RWPE2 (cell line): ENCODE results near the gene SPATA19.

ENCODE experiments used
- ATAC-seq: fragments of 200-7000 bp; cut with Tn5 transposase; 3 replicates; pipeline ENCODE4 v1.9.1; 2021; ENCODE audit warnings: low read depth
- DNase-seq: peaks from one replicate; pipeline ENCODE4 v3.0.0-alpha.2; 2020; ENCODE audit warnings: low spot score
- H3K27ac ChIP-seq: fragments of 450-650 bp; 2 replicates; pipeline ENCODE4 v1.5.1; 2017; ENCODE audit warnings: mild to moderate bottlenecking; ENCODE audit not compliant: poor library complexity, severe bottlenecking
- H3K27me3 ChIP-seq: fragments of 250-450 bp; sonication (Bioruptor Pico); 2 replicates; pipeline ENCODE4 v1.5.1; 2021; ENCODE audit warnings: mild to moderate bottlenecking, moderate library complexity; ENCODE audit not compliant: insufficient read depth, poor library complexity, severe bottlenecking
- H3K36me3 ChIP-seq: fragments of 250-450 bp; sonication (Bioruptor Pico); 2 replicates; pipeline ENCODE4 v1.5.1; 2020; ENCODE audit warnings: low read depth, mild to moderate bottlenecking, moderate library complexity
- H3K4me1 ChIP-seq: fragments of 250-450 bp; sonication (Bioruptor Pico); 2 replicates; pipeline ENCODE4 v1.5.1; 2021; ENCODE audit warnings: mild to moderate bottlenecking, moderate library complexity; ENCODE audit not compliant: insufficient read depth, poor library complexity, severe bottlenecking
- H3K4me3 ChIP-seq: fragments of 250-450 bp; sonication (Bioruptor Pico); 2 replicates; pipeline ENCODE4 v1.5.1; 2021; ENCODE audit warnings: mild to moderate bottlenecking, moderate library complexity; ENCODE audit not compliant: severe bottlenecking
- H3K9me3 ChIP-seq: fragments of 250-450 bp; sonication (Bioruptor Pico); 2 replicates; pipeline ENCODE4 v1.5.1; 2021; ENCODE audit warnings: mild to moderate bottlenecking, moderate library complexity; ENCODE audit not compliant: severe bottlenecking
- CTCF ChIP-seq: fragments of 450-650 bp; IDR thresholded peaks from one replicate; pipeline ENCODE4 v1.5.1; 2017; ENCODE audit warnings: mild to moderate bottlenecking, moderate library complexity; ENCODE audit not compliant: poor library complexity, severe bottlenecking

The SPATA19 gene

DNA sequence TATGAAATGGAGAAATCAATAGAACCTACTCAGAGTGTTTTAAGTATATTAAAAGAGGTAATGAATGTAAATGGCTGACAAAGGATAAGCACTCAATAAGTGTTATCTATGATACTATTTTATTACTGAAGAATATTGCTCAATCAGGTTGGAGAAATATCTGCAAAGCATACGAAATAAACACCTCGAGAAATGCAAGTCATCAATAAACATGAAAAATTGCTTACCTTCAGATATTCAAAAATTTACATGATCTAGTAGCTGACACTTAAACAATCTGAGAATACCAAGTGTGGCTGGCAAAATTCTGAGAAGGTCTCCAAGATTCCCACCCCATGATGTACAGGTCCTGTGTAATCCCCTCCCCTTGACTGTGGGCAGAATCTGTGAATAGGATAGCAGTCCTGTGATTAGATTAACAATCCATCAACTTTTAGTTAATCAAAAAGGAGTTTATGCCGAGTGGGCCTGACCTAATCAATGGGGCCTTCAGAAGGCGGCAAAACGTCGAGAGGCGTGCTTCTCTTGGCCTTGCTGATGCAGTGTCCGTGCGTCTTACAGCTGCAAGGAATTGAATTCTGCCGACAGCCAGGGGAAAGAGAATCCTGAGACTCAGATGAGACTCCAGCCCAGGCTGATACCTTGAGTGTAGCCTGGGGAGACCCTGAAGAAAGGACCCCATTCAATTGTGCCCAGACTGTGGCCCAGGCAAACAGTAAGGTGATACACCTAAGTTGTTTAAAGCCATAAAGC is 49.1 kb downstream of the SPATA19 start:
- no peak overlapping the region for H3K4me3 ChIP-seq
- H3K4me1 ChIP-seq, result no peaks in the 10 kb centered on the region
- no peaks in the 10 kb centered on the region for H3K9me3 ChIP-seq
- H3K27ac ChIP-seq, result no peak overlapping the region
- ATAC-seq (no peak), DNase-seq (no peak)
- no peak for TF ChIP-seq CTCF
- H3K36me3 ChIP-seq, result no peaks in the 10 kb centered on the region
- H3K27me3 ChIP-seq, result no peaks in the 10 kb centered on the region

DNA sequence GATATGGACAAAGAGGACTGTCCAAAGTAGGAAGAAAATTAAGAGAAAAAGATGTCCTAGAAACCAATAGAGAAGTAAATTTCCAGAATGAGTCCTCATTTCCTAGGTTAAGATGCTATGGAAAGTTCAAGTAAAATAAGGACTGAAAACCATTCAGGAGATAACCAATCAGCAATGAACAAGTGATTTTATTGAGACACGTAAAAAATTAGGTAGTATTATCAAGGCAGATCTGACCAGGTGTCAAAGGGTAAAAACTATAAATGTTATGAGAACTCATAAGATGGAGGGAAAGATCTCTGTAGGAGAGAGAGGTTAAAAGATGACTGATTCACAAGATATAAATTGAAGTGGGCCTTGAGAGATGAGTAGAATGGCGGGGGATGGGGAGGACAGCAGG is 50.2 kb downstream of the SPATA19 start:
- H3K27ac ChIP-seq, result no peak overlapping the region
- no peaks in the 10 kb centered on the region for H3K9me3 ChIP-seq
- H3K4me1 ChIP-seq, result no peaks in the 10 kb centered on the region
- no peaks in the 10 kb centered on the region for H3K36me3 ChIP-seq
- H3K27me3 ChIP-seq, result no peaks in the 10 kb centered on the region
- DNase-seq, result no peak
- ATAC-seq, result no peak
- no peak for TF ChIP-seq CTCF
- no peak overlapping the region for H3K4me3 ChIP-seq

GRCh38 chr11:133794205-133794604 is 51.1 kb downstream of the SPATA19 start:
- Histone ChIP-seq H3K4me1 (no peaks in the 10 kb centered on the region), H3K27ac (no peak overlapping the region), H3K4me3 (no peak overlapping the region), H3K27me3 (no peaks in the 10 kb centered on the region), H3K9me3 (no peaks in the 10 kb centered on the region), H3K36me3 (no peaks in the 10 kb centered on the region)
- DNase-seq, result no peak
- no peak for TF ChIP-seq CTCF
- ATAC-seq, result no peak

- ATAC-seq, result no peak
- Histone ChIP-seq H3K9me3 (no peaks in the 10 kb centered on the region), H3K4me3 (no peak overlapping the region), H3K27ac (no peak overlapping the region), H3K36me3 (no peaks in the 10 kb centered on the region), H3K4me1 (no peaks in the 10 kb centered on the region), H3K27me3 (peaks cover 7% of the 10 kb centered on the region)
- TF ChIP-seq CTCF, result no peak
- DNase-seq, result no peak
Observed at GRCh38 chr11:133793271-133794035, 51.9 kb downstream of the SPATA19 start.

DNA sequence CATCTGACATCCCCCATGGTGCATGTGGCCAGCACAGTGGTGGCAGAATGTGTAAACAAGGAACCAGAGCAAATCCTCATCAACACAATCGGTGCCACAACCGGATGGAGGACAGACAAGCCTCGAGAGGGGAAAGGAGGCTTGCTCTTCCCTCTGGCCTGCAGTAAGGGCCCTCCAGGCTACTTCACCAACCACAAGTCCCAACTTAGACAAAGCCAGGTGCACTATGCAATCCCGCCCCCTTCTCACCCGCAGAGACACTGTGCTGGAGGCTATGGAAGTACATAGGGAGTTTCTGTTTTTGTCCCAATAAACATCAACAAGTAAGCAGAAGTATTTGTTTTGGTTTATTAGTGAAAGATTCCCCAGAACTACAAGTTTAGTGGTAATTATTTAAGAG is 54.3 kb downstream of the SPATA19 start:
- H3K27me3 ChIP-seq, result peaks cover 21% of the 10 kb centered on the region
- H3K9me3 ChIP-seq, result no peaks in the 10 kb centered on the region
- H3K4me3 ChIP-seq, result no peak overlapping the region
- H3K36me3 ChIP-seq, result no peaks in the 10 kb centered on the region
- H3K27ac ChIP-seq, result no peak overlapping the region
- no peak for TF ChIP-seq CTCF
- H3K4me1 ChIP-seq, result no peaks in the 10 kb centered on the region
- ATAC-seq, result no peak
- DNase-seq, result no peak
